Hindlimb muscle (tissue), 1 donor: ENCODE results near the gene DTNA. TPM values are rescaled to one million over a fixed set of nuclear protein-coding genes. Genes with fewer than 3 reads are reported as not detected.

Experiments used
- DNase-seq: peaks from one replicate; pipeline ENCODE4 v3.0.0-alpha.2; 2013
- polyA plus RNA-seq: library from polyadenylated mRNA; unstranded; fragments of 120-200 nt; gene quantifications from one replicate; pipeline ENCODE4 v1.2.1, GENCODE V29; 2013; ENCODE audit not compliant: insufficient read length

The DTNA gene
- polyA plus RNA-seq, 1 donor = 94.7 TPM

- DNase-seq = no peak
These were observed 97.2 kb downstream of the DTNA start for GRCh38 chr18:34807106-34807796.

GRCh38 chr18:34808389-34808788, 98.3 kb downstream of the DTNA start:
- no peak for DNase-seq

GRCh38 chr18:34809451-34810072, 99.5 kb downstream of the DTNA start:
- DNase-seq = no peak

- no peak for DNase-seq
These were observed 106.1 kb downstream of the DTNA start for GRCh38 chr18:34816183-34816582.

- DNase-seq = no peak
These were observed 107.5 kb downstream of the DTNA start for GRCh38 chr18:34817636-34818035.

GRCh38 chr18:34818064-34818463, 108.0 kb downstream of the DTNA start:
- no peak for DNase-seq

- no peak for DNase-seq
These were observed 110.4 kb downstream of the DTNA start for GRCh38 chr18:34820360-34821065.

- no peak for DNase-seq
These were observed 111.6 kb downstream of the DTNA start for GRCh38 chr18:34821669-34822210.

- no peak for DNase-seq
These were observed 118.0 kb downstream of the DTNA start for GRCh38 chr18:34828093-34828492.

- peak; percentile 25 for DNase-seq
These were observed 124.8 kb downstream of the DTNA start for GRCh38 chr18:34834897-34835296.

- no peak for DNase-seq
These were observed 125.4 kb downstream of the DTNA start for GRCh38 chr18:34835466-34835865.

GRCh38 chr18:34837769-34838272, 127.7 kb downstream of the DTNA start:
- peak; percentile 60 for DNase-seq

- DNase-seq = no peak
These were observed 128.6 kb downstream of the DTNA start for GRCh38 chr18:34838669-34839068.

- no peak for DNase-seq
These were observed 130.2 kb downstream of the DTNA start for GRCh38 chr18:34840256-34840826.

GRCh38 chr18:34841891-34842290, 131.8 kb downstream of the DTNA start:
- no peak for DNase-seq

- no peak for DNase-seq
These were observed 134.0 kb downstream of the DTNA start for GRCh38 chr18:34844072-34844471.

- no peak for DNase-seq
These were observed 134.8 kb downstream of the DTNA start for GRCh38 chr18:34844732-34845459.

- no peak for DNase-seq
These were observed 137.3 kb downstream of the DTNA start for GRCh38 chr18:34847408-34847807.

GRCh38 chr18:34848156-34848555, 138.1 kb downstream of the DTNA start:
- no peak for DNase-seq

GRCh38 chr18:34848695-34849094, 138.6 kb downstream of the DTNA start:
- DNase-seq = no peak

- DNase-seq = no peak
These were observed 147.2 kb downstream of the DTNA start for GRCh38 chr18:34857320-34857719.

GRCh38 chr18:34858188-34858587, 148.1 kb downstream of the DTNA start:
- no peak for DNase-seq
